SW480 (cell line): ENCODE data around the gene GAK.

Source experiments
- DNase-seq: peaks from one replicate; pipeline ENCODE4 v3.0.0-alpha.2; 2016; ENCODE audit warnings: low spot score

The GAK gene

GRCh38 chr4:888029-888428, 44.1 kb downstream of the GAK start:
- DNase-seq = no peak

GRCh38 chr4:887034-887763, 44.9 kb downstream of the GAK start:
- DNase-seq = no peak

- no peak for DNase-seq
Observed at GRCh38 chr4:886244-886643, 45.9 kb downstream of the GAK start.

GRCh38 chr4:885353-885752, 46.8 kb downstream of the GAK start:
- no peak for DNase-seq

- DNase-seq = no peak
Observed at GRCh38 chr4:884896-885295, 47.2 kb downstream of the GAK start.

- no peak for DNase-seq
Observed at GRCh38 chr4:884259-884658, 47.9 kb downstream of the GAK start.

- DNase-seq = no peak
Observed at GRCh38 chr4:883377-884095, 48.6 kb downstream of the GAK start.

- no peak for DNase-seq
Observed at GRCh38 chr4:882646-883045, 49.5 kb downstream of the GAK start.

- no peak for DNase-seq
Observed at GRCh38 chr4:881709-882108, 50.4 kb downstream of the GAK start.

- DNase-seq = no peak
Observed at GRCh38 chr4:880684-881405, 51.3 kb downstream of the GAK start.

- DNase-seq = no peak
Observed at GRCh38 chr4:879729-880077, 52.4 kb downstream of the GAK start.

- no peak for DNase-seq
Observed at GRCh38 chr4:878796-879728, 53.1 kb downstream of the GAK start.

GRCh38 chr4:877502-877901, 54.6 kb downstream of the GAK start:
- no peak for DNase-seq

- no peak for DNase-seq
Observed at GRCh38 chr4:876780-877179, 55.3 kb downstream of the GAK start.

- no peak for DNase-seq
Observed at GRCh38 chr4:875818-876423, 56.2 kb downstream of the GAK start.

- DNase-seq = no peak
Observed at GRCh38 chr4:874971-875817, 56.9 kb downstream of the GAK start.

- no peak for DNase-seq
Observed at GRCh38 chr4:874056-874455, 58.1 kb downstream of the GAK start.

GRCh38 chr4:872241-872981, 59.7 kb downstream of the GAK start:
- DNase-seq = no peak

GRCh38 chr4:871484-871883, 60.6 kb downstream of the GAK start:
- DNase-seq = no peak

- DNase-seq = no peak
Observed at GRCh38 chr4:870951-871350, 61.2 kb downstream of the GAK start.
